Heart right ventricle (tissue), 16 donors: ENCODE data around the gene HCN4. TPM values are rescaled to one million over a fixed set of nuclear protein-coding genes. Genes with fewer than 3 reads are reported as not detected.
A peak's percentile ranks its signal among the peaks of the same experiment; 100 is the strongest.

Experiments used
- ATAC-seq, 8 donors: fragments of 200-7000 bp; cut with Tn5 transposase; one replicate each; pipeline ENCODE4 v1.9.1; 2020; ENCODE audit warnings: mild to moderate bottlenecking in 8 of 8, moderate library complexity in 8 of 8, moderate number of reproducible peaks in 1 of 8
- DNase-seq, 2 donors: peaks; one replicate each; pipeline ENCODE4 v3.0.0-alpha.2; 2020
- H3K27ac ChIP-seq, 10 donors: fragments of 200-600 bp; sonication (generic) in 2 of 10; one replicate each; pipeline versions ENCODE4 v1.5.0 to v1.8.0; 2020 to 2022; ENCODE audit warnings: mild to moderate bottlenecking in 3 of 10
- H3K27me3 ChIP-seq, 7 donors: fragments of 200-600 bp; one replicate each; pipeline ENCODE4 v1.8.0; 2021 to 2022; ENCODE audit warnings: mild to moderate bottlenecking in 2 of 7
- H3K36me3 ChIP-seq, 9 donors: fragments of 200-600 bp; sonication (generic) in 1 of 9; one replicate each; pipeline versions ENCODE4 v1.5.0 to v1.8.0; 2020 to 2022; ENCODE audit warnings: mild to moderate bottlenecking in 2 of 9
- H3K4me1 ChIP-seq, 9 donors: fragments of 200-600 bp; sonication (generic) in 1 of 9; one replicate each; pipeline versions ENCODE4 v1.5.0 to v1.8.0; 2020 to 2022; ENCODE audit warnings: mild to moderate bottlenecking in 4 of 9
- H3K4me3 ChIP-seq, 10 donors: fragments of 200-600 bp; sonication (generic) in 2 of 10; one replicate each; pipeline versions ENCODE4 v1.5.0 to v1.8.0; 2020 to 2022; ENCODE audit warnings: mild to moderate bottlenecking in 7 of 10, moderate library complexity in 2 of 10
- H3K9me3 ChIP-seq, 11 donors: fragments of 200-600 bp in 10 of 11; sonication (generic) in 2 of 11; one replicate each; pipeline versions ENCODE4 v1.5.0 to v1.8.0; 2013 to 2022; ENCODE audit warnings: mild to moderate bottlenecking in 2 of 11, control low read depth in 1 of 11, moderate library complexity in 1 of 11
- whole genome bisulfite sequencing, 2 donors: extraction: QIAGEN DNeasy Blood & Tissue Kit; methylation state at CpG; one replicate each; pipeline ENCODE4 v1.1.7; 2013; ENCODE audit warnings: inconsistent platforms in 1 of 2; 5-methylcytosine and 5-hydroxymethylcytosine counted together
- intact Hi-C, 10 donors: fragments of 100-400 bp; cut with DNase I; formaldehyde crosslinking; loops; one replicate each; pipeline versions ENCODE4 v1.11.1 to v1.14.2; 2022
- polyA plus RNA-seq, 2 donors: library from polyadenylated mRNA; stranded (reverse); fragments of 200-250 nt; gene quantifications; one replicate each; pipeline ENCODE4 v1.2.3, GENCODE V29; 2013
- total RNA-seq, 10 donors: library from RNA; stranded (reverse); fragmentation: NEBNext Ultra II Directional in 3 of 10; extraction: Animal tissue kit (Norgen Biotek cat#: 25700) in 3 of 10; gene quantifications; one replicate each; pipeline versions ENCODE4 v1.2.1 to v1.2.4, GENCODE V29; 2021 to 2023
- TF ChIP-seq, protein P1 (sequence below), 9 donors: fragments of 200-600 bp; sonication (generic) in 2 of 9; IDR thresholded peaks; one replicate each; pipeline versions ENCODE4 v1.5.0 to v1.8.0; 2021 to 2022; ENCODE audit warnings: antibody characterized with exemption in 9 of 9, mild to moderate bottlenecking in 5 of 9, moderate library complexity in 1 of 9
- donor health status: Arrhythmogenic right ventricular cardiomyopathy.
- donor health status: ischemic (EF 13 %, LVEDD 7.1; RV severe dilation, severe dysfunction).
- donor health status: healthy with polysubstance abuse.
- donor health status: DM: no; HTN: yes; CAD: no.
- donor health status: DM: no; HTN: no; CAD: no.
- donor health status: ischemic (EF 25% LVEDD 6.9; RV normal size, moderate dysfunction).
- donor health status: ischemic (EF 25% LVEDD 5.7; RV mildly dilated, moderate dysfunction).
- donor health status: healthy.
- donor health status: DM: yes; HTN: yes; CAD: no.
- donor health status: Ischemic cardiomyopathy.
- donor health status: ischemic (EF 35%, LVEDD 5.7; RV mildly dilated, moderate dysfunction).
- donor health status: nonischemic (EF 11% LVEDD 7.7; RV severe dilation, severe dysfunction).
- donor health status: DM: yes; HTN: yes; CAD: no.
- donor health status: PGD.
- donor health status: ischemic (EF 29% LVEDD 5.4; RV normal size, mild dysfunction).
- donor health status: nonischemic (EF 23%, LVEDD 6.1; RV moderate dilation, normal function).

Gene HCN4
- total and polyA plus RNA-seq, 12 donors = 2.2 to 24.9 (median 6.8) TPM

GRCh38 chr15:73389539-73389938, 20.8 kb upstream of the HCN4 start:
- 13 to 29% methylated on average over 2 of the region's 2 CpGs for WGBS, 2 donors
- H3K9me3 ChIP-seq = no peaks in the 10 kb centered on the region
- H3K36me3 ChIP-seq = no peaks in the 10 kb centered on the region
- intact Hi-C loops = loop anchor here in 1 of 10 donors (10.0 kb wide), 1 partner anchor 125 kb away; no protein-coding TSS in a partner anchor
- peaks cover 0 to 30% (median 6%) of the 10 kb centered on the region in 7 donors for H3K27me3 ChIP-seq
- peak overlapping the region in 1 of 10 donors; percentile 56 for H3K27ac ChIP-seq
- peaks cover 0 to 38% (median 21%) of the 10 kb centered on the region in 9 donors for H3K4me1 ChIP-seq
- TF ChIP-seq, protein P1, sequence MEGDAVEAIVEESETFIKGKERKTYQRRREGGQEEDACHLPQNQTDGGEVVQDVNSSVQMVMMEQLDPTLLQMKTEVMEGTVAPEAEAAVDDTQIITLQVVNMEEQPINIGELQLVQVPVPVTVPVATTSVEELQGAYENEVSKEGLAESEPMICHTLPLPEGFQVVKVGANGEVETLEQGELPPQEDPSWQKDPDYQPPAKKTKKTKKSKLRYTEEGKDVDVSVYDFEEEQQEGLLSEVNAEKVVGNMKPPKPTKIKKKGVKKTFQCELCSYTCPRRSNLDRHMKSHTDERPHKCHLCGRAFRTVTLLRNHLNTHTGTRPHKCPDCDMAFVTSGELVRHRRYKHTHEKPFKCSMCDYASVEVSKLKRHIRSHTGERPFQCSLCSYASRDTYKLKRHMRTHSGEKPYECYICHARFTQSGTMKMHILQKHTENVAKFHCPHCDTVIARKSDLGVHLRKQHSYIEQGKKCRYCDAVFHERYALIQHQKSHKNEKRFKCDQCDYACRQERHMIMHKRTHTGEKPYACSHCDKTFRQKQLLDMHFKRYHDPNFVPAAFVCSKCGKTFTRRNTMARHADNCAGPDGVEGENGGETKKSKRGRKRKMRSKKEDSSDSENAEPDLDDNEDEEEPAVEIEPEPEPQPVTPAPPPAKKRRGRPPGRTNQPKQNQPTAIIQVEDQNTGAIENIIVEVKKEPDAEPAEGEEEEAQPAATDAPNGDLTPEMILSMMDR (IDR thresholded peaks at IDR 0.05) = no peak
- DNase-seq = no peak
- no peak overlapping the region for H3K4me3 ChIP-seq
- ATAC-seq = peak in 6 of 8 donors; percentile 17 to 74 (median 45)

- ATAC-seq = peak in 6 of 8 donors; percentile 32 to 83 (median 54)
- intact Hi-C loops = loop anchor here in 1 of 10 donors (10.0 kb wide), 1 partner anchor 126 kb away; no protein-coding TSS in a partner anchor
Measured at GRCh38 chr15:73388256-73388781, 19.6 kb upstream of the HCN4 start.

DNA sequence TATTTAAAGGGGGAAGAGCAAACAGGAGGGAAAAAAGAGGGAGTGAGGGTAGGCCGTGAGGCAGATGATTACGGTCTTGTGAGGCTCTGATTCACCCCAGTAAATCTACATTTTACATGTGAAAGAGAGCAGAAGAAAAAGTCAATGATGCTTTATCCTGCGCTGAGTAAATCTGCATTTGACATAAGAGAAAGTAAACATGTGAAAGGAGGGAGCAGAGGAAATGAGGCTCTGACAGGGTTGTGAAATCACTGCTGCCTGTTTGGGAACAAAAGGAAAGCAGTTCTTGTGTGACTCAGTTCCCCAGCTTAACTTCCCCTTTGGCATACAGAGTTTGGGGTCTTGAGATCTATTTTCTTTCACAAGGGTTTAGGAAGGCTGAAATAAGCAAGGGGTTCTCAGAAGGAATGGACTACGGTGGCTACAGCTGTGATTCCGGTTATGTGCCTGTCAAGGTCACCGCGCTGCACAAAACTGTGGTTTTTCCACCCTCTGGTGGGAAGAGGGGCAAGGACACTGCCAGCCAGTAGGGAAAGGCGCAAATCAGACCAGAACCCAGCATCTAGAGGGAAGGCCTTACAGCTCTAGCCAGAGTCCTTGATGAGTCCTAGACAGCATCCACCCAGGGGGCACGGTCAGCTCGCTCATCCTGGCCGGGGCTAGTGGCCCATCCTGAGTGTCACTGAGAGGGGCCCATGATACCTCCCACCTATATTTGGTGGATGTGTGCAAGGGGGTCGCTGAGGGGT, 18.9 kb upstream of the HCN4 start:
- Histone ChIP-seq H3K4me1 (peaks cover 0 to 24% (median 12%) of the 10 kb centered on the region in 9 donors), H3K4me3 (no peak overlapping the region), H3K9me3 (peaks cover 0 to 5% (median 0%) of the 10 kb centered on the region in 11 donors), H3K27ac (peak overlapping the region in 3 of 10 donors; percentile 20 to 56 (median 26)), H3K27me3 (peaks cover 0 to 25% (median 10%) of the 10 kb centered on the region in 7 donors), H3K36me3 (no peaks in the 10 kb centered on the region)
- intact Hi-C loops = loop anchor here in 1 of 10 donors (10.0 kb wide), 1 partner anchor 127 kb away; no protein-coding TSS in a partner anchor
- TF ChIP-seq, protein P1 (IDR thresholded peaks at IDR 0.05) = no peak
- ATAC-seq (peak in 6 of 8 donors; percentile 13 to 57 (median 36)), DNase-seq (no peak)
- WGBS, 2 donors = 62 to 71% methylated on average over 12 of the region's 12 CpGs

More at GRCh38 chr15:73388256-73388781, 19.6 kb upstream of the HCN4 start:
- H3K27ac ChIP-seq = peak overlapping the region in 3 of 10 donors; percentile 20 to 56 (median 26)
- H3K4me1 ChIP-seq = peaks cover 0 to 25% (median 12%) of the 10 kb centered on the region in 9 donors
- peaks cover 0 to 1% (median 0%) of the 10 kb centered on the region in 11 donors for H3K9me3 ChIP-seq
- TF ChIP-seq, protein P1 (IDR thresholded peaks at IDR 0.05) = no peak
- H3K36me3 ChIP-seq = no peaks in the 10 kb centered on the region
- 33 to 34% methylated on average over 7 of the region's 7 CpGs for WGBS, 2 donors
- DNase-seq = no peak
- no peak overlapping the region for H3K4me3 ChIP-seq
- H3K27me3 ChIP-seq = peaks cover 0 to 25% (median 11%) of the 10 kb centered on the region in 7 donors

DNA sequence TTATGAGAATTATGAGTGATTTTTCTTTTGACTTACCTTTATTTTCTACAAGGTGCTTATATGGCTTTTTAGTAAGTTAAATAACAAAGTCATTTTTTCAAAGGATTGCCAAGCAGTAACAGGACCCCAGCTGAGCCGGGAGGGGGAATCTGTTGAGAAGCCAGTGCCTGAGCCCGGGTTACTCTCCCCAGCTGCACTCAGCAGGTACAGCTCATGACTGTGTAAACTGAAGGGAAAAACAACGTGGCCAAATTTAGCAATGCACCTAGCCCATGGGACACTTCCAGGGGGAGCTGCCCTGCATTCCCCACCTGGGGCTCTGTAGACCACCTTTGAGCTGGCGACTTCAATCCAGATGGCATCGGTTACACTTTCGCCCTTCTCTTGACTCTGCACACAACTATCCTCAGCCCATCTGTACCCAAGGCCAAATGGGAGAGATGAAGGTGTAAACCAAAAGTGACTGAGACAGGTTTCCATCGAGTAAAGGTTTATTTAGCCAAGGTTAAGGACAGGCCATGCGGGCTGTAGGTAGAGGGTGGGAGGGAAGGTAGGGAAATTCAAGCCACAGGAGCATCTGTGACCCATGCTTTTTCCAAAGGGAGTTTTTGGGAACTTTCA, 18.2 kb upstream of the HCN4 start:
- peaks cover 0 to 25% (median 10%) of the 10 kb centered on the region in 7 donors for H3K27me3 ChIP-seq
- peaks cover 0 to 24% (median 12%) of the 10 kb centered on the region in 9 donors for H3K4me1 ChIP-seq
- peaks cover 0 to 5% (median 0%) of the 10 kb centered on the region in 11 donors for H3K9me3 ChIP-seq
- TF ChIP-seq, protein P1 (IDR thresholded peaks at IDR 0.05) = no peak
- intact Hi-C loops = loop anchor here in 1 of 10 donors (10.0 kb wide), 1 partner anchor 128 kb away; no protein-coding TSS in a partner anchor
- DNase-seq (no peak), ATAC-seq (no peak)
- H3K27ac ChIP-seq = peak overlapping the region in 1 of 10 donors; percentile 56
- H3K4me3 ChIP-seq = no peak overlapping the region
- WGBS, 2 donors = 61 to 74% methylated on average over 8 of the region's 8 CpGs
- no peaks in the 10 kb centered on the region for H3K36me3 ChIP-seq
